Lung (tissue), 12 donors: ENCODE measurements around the gene TRIM10. TPM values are rescaled to one million over a fixed set of nuclear protein-coding genes. Genes with fewer than 3 reads are reported as not detected.

ENCODE experiments used
- ATAC-seq: fragments of 200-7000 bp; cut with Tn5 transposase; one replicate; pipeline ENCODE4 v1.9.1; 2020; ENCODE audit warnings: moderate number of reproducible peaks; ENCODE audit not compliant: insufficient read depth, low FRiP score
- DNase-seq, 3 donors: peaks; one replicate each; pipeline ENCODE4 v3.0.0-alpha.2; 2013 to 2017
- H3K27ac ChIP-seq, 2 donors: one replicate each; pipeline ENCODE4 v1.5.1; 2013; ENCODE audit warnings: mild to moderate bottlenecking in 2 of 2, moderate library complexity in 2 of 2, control low read depth in 1 of 2, inconsistent platforms in 1 of 2, low read depth in 1 of 2, low read length in 1 of 2
- H3K27me3 ChIP-seq, 3 donors: one replicate each; pipeline ENCODE4 v1.5.1; 2013; ENCODE audit warnings: low read length in 2 of 3; ENCODE audit not compliant: control insufficient read depth in 3 of 3, insufficient read depth in 3 of 3
- H3K36me3 ChIP-seq, 4 donors: one replicate each; pipeline ENCODE4 v1.5.1; 2013; ENCODE audit warnings: low read length in 4 of 4, mild to moderate bottlenecking in 1 of 4, moderate library complexity in 1 of 4; ENCODE audit not compliant: control insufficient read depth in 4 of 4, insufficient read depth in 4 of 4
- H3K4me1 ChIP-seq, 5 donors: one replicate each; pipeline ENCODE4 v1.5.1; 2013; ENCODE audit warnings: low read length in 5 of 5, mild to moderate bottlenecking in 2 of 5, moderate library complexity in 1 of 5; ENCODE audit not compliant: control insufficient read depth in 5 of 5, insufficient read depth in 5 of 5
- H3K4me3 ChIP-seq: one replicate; pipeline ENCODE4 v1.5.1; 2013; ENCODE audit warnings: mild to moderate bottlenecking, control low read depth, moderate library complexity
- H3K9ac ChIP-seq, 2 donors: one replicate each; pipeline ENCODE4 v1.5.1; 2013; ENCODE audit warnings: low read length in 2 of 2, control low read depth in 1 of 2; ENCODE audit not compliant: insufficient read depth in 1 of 2
- H3K9me3 ChIP-seq, 4 donors: one replicate each; pipeline ENCODE4 v1.5.1; 2013; ENCODE audit warnings: low read length in 3 of 4, mild to moderate bottlenecking in 1 of 4, moderate library complexity in 1 of 4; ENCODE audit not compliant: control insufficient read depth in 4 of 4, insufficient read depth in 3 of 4
- CTCF ChIP-seq: IDR thresholded peaks from 2 replicates; pipeline ENCODE4 v1.5.1; 2012; ENCODE audit warnings: mild to moderate bottlenecking; ENCODE audit errors: control extremely low read depth, extremely low read depth
- WGBS, 2 donors: extraction: QIAGEN DNeasy Blood & Tissue Kit; methylation state at CpG; one replicate each; pipeline ENCODE4 v1.1.7; 2013; 5-methylcytosine and 5-hydroxymethylcytosine counted together
- polyA plus RNA-seq, 2 donors: library from polyadenylated mRNA; stranded (reverse); fragments of 200-250 nt; gene quantifications; one replicate each; pipeline ENCODE4 v1.2.1, GENCODE V29; 2013
- total RNA-seq, 2 donors: library from RNA; depleted of rRNA in 1 of 2; stranded (reverse); fragments of >200 nt in 1 of 2; gene quantifications; one replicate each; pipeline ENCODE4 v1.2.1, GENCODE V29; 2014 to 2021
- donor health status: control.
- donor health status: control.
- donor health status: Bipolar disorder and iron deficiency.
- donor health status: healthy.
- donor health status: DM: yes; HTN: yes; CAD: no.

TRIM10 gene
- total and polyA plus RNA-seq, 4 donors = 0.06 to 1.8 (median 0.09) TPM

GRCh38 chr6:30163090-30163917, 2.3 kb upstream of the TRIM10 start, which contains the start of gene TRIM15:
Gene TRIM15, plus strand, starts transcription at chr6:30163546. Its CDS starts 139 bp downstream, at chr6:30163685.
- no peak for DNase-seq
- 77 to 80% methylated on average over 31 of the region's 31 CpGs for WGBS, 2 donors
- no peak within 1 kb of the TSS for H3K9ac ChIP-seq
- H3K9me3 ChIP-seq = no peaks in the 10 kb centered on the region
- no peaks in the 10 kb centered on the region for H3K36me3 ChIP-seq
- peaks cover 0 to 29% (median 13%) of the 10 kb centered on the region in 3 donors for H3K27me3 ChIP-seq
- H3K4me3 ChIP-seq = no peak within 1 kb of the TSS
- no peak for TF ChIP-seq CTCF
- ATAC-seq = no peak
- H3K27ac ChIP-seq = no peak within 1 kb of the TSS
- peaks cover 0 to 1% (median 0%) of the 10 kb centered on the region in 5 donors for H3K4me1 ChIP-seq

GRCh38 chr6:30162265-30163089, 1.5 kb upstream of the TRIM10 start:
- ATAC-seq (no peak), DNase-seq (no peak)
- peaks cover 0 to 1% (median 0%) of the 10 kb centered on the region in 5 donors for H3K4me1 ChIP-seq
- H3K9me3 ChIP-seq = no peaks in the 10 kb centered on the region
- H3K4me3 ChIP-seq = no peak overlapping the region
- H3K27me3 ChIP-seq = peaks cover 0 to 27% (median 5%) of the 10 kb centered on the region in 3 donors
- WGBS, 2 donors = 82 to 85% methylated on average over 12 of the region's 12 CpGs
- H3K9ac ChIP-seq = no peak overlapping the region
- TF ChIP-seq CTCF = no peak
- no peak overlapping the region for H3K27ac ChIP-seq
- no peaks in the 10 kb centered on the region for H3K36me3 ChIP-seq

- peaks cover 0 to 3% (median 0%) of the 10 kb centered on the region in 5 donors for H3K4me1 ChIP-seq
- no peak overlapping the region for H3K9ac ChIP-seq
- no peak for ATAC-seq
- peaks cover 0 to 31% (median 0%) of the 10 kb centered on the region in 3 donors for H3K27me3 ChIP-seq
- DNase-seq = no peak
- H3K9me3 ChIP-seq = no peaks in the 10 kb centered on the region
- TF ChIP-seq CTCF = no peak
- no peak overlapping the region for H3K4me3 ChIP-seq
- no peak overlapping the region for H3K27ac ChIP-seq
- H3K36me3 ChIP-seq = no peaks in the 10 kb centered on the region
- WGBS, 2 donors = 89% methylated on average over 17 of the region's 17 CpGs
Measured at GRCh38 chr6:30160008-30160784, 815 bp downstream of the TRIM10 start.
